Measurements from ENCODE around the gene PLEKHO2.

The PLEKHO2 gene

GRCh38 chr15:64804619-64805018 lies 37.1 kb upstream of the PLEKHO2 start:
- H3K36me3 ChIP-seq = no peaks in the 10 kb centered on the region
- H3K27me3 ChIP-seq (ENCODE audit: insufficient read depth, low read depth, severe bottlenecking) = no peaks in the 10 kb centered on the region
- no peak overlapping the region for H3K27ac ChIP-seq
- DNase-seq = no peak
- no peak overlapping the region for H3K4me3 ChIP-seq (ENCODE audit: low read depth, low read length)
- no peak for TF ChIP-seq CTCF (IDR thresholded peaks at IDR 0.05; ENCODE audit: low read depth, low read length)
- H3K9me3 ChIP-seq (ENCODE audit: severe bottlenecking) = no peaks in the 10 kb centered on the region

- Histone ChIP-seq H3K27me3 (ENCODE audit: insufficient read depth, low read depth, severe bottlenecking) (no peaks in the 10 kb centered on the region), H3K27ac (no peak overlapping the region), H3K9me3 (ENCODE audit: severe bottlenecking) (no peaks in the 10 kb centered on the region), H3K4me3 (ENCODE audit: low read depth, low read length) (no peak overlapping the region), H3K36me3 (no peaks in the 10 kb centered on the region)
- TF ChIP-seq CTCF (IDR thresholded peaks at IDR 0.05; ENCODE audit: low read depth, low read length) = no peak
- DNase-seq = peak; percentile 53
These were observed 35.2 kb upstream of the PLEKHO2 start for GRCh38 chr15:64806509-64806908.

GRCh38 chr15:64807051-64807749 lies 34.5 kb upstream of the PLEKHO2 start:
- no peak for TF ChIP-seq CTCF (IDR thresholded peaks at IDR 0.05; ENCODE audit: low read depth, low read length)
- DNase-seq = no peak
- Histone ChIP-seq H3K4me3 (ENCODE audit: low read depth, low read length) (no peak overlapping the region), H3K9me3 (ENCODE audit: severe bottlenecking) (no peaks in the 10 kb centered on the region), H3K27me3 (ENCODE audit: insufficient read depth, low read depth, severe bottlenecking) (no peaks in the 10 kb centered on the region), H3K27ac (no peak overlapping the region), H3K36me3 (no peaks in the 10 kb centered on the region)

- Histone ChIP-seq H3K4me3 (ENCODE audit: low read depth, low read length) (no peak overlapping the region), H3K9me3 (ENCODE audit: severe bottlenecking) (no peaks in the 10 kb centered on the region), H3K27ac (no peak overlapping the region), H3K36me3 (no peaks in the 10 kb centered on the region), H3K27me3 (ENCODE audit: insufficient read depth, low read depth, severe bottlenecking) (no peaks in the 10 kb centered on the region)
- DNase-seq = no peak
- no peak for TF ChIP-seq CTCF (IDR thresholded peaks at IDR 0.05; ENCODE audit: low read depth, low read length)
These were observed 33.9 kb upstream of the PLEKHO2 start for GRCh38 chr15:64807751-64808222.

- no peak for TF ChIP-seq CTCF (IDR thresholded peaks at IDR 0.05; ENCODE audit: low read depth, low read length)
- no peaks in the 10 kb centered on the region for H3K27me3 ChIP-seq (ENCODE audit: insufficient read depth, low read depth, severe bottlenecking)
- H3K4me3 ChIP-seq (ENCODE audit: low read depth, low read length) = no peak overlapping the region
- DNase-seq = no peak
- H3K27ac ChIP-seq = no peak overlapping the region
- no peaks in the 10 kb centered on the region for H3K36me3 ChIP-seq
- H3K9me3 ChIP-seq (ENCODE audit: severe bottlenecking) = no peaks in the 10 kb centered on the region
These were observed 32.8 kb upstream of the PLEKHO2 start for GRCh38 chr15:64808785-64809453.
